GM12873 (cell line): ENCODE data around the gene PAK1.

Experiments used
- TF ChIP-seq, protein P1 (sequence below): IDR thresholded peaks from 2 replicates; pipeline ENCODE4 v1.5.1; 2012; ENCODE audit warnings: low read depth, mild to moderate bottlenecking, moderate library complexity, low read length, control low read depth; ENCODE audit not compliant: insufficient read depth; ENCODE audit errors: missing control alignments

PAK1 gene

DNA sequence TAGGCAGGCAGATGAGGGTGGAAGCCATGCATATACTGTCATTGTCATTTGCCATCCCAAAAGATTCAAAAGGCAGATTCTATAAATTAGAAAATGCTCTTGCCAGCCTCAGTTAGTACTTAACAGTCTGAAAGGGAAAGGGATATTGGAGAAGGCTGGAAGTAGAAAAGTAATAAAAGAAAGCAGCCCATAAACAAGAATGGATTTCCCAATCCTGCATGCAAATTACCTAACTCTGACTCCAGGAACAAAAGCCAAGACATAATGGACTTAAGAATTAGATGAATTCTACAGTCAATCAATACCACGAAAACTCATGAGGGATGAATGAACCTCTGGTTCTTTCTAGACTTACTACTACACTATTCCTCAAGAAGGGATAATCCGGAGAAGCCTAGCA, 5.9 kb downstream of the PAK1 start:
- TF ChIP-seq, protein P1, sequence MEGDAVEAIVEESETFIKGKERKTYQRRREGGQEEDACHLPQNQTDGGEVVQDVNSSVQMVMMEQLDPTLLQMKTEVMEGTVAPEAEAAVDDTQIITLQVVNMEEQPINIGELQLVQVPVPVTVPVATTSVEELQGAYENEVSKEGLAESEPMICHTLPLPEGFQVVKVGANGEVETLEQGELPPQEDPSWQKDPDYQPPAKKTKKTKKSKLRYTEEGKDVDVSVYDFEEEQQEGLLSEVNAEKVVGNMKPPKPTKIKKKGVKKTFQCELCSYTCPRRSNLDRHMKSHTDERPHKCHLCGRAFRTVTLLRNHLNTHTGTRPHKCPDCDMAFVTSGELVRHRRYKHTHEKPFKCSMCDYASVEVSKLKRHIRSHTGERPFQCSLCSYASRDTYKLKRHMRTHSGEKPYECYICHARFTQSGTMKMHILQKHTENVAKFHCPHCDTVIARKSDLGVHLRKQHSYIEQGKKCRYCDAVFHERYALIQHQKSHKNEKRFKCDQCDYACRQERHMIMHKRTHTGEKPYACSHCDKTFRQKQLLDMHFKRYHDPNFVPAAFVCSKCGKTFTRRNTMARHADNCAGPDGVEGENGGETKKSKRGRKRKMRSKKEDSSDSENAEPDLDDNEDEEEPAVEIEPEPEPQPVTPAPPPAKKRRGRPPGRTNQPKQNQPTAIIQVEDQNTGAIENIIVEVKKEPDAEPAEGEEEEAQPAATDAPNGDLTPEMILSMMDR = no peak

DNA sequence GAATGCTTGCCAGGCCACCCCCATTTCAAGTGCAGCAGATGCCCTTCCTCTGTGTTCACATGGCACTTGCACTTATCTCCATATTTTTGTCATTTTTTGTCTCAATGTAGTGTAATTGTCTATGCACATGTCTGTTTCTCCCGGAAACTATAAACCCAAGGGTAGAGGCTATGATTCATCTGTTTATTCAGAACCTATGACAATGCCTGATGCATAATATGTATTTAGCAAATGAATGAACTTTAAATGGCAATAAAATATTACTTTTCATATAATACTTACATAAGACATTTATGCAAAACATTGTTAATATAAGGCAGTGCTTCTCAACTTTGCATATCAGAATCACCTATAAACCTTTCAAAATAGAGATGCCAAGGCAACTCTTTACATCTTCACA, 6.7 kb downstream of the PAK1 start:
- TF ChIP-seq, protein P1 = no peak

DNA sequence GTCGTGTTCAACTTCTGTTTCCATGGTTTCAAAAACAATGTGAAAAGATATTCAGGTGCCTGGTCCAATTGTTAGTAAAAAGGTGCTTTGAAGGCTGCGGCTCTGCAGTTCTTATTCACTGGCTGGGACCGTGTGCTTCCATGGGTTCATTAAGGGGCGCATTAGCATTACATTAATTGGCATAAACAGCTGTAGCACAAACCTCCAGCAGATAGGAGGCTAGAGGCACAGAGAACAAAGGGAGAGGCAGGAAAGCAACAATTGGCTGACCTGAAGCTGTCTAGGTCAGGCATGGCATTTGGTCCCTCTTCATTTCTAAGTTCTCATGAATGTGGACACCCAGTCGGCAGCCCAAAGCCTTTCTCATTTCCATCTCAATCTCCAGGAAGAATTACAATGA, 16.6 kb downstream of the PAK1 start:
- TF ChIP-seq, protein P1 = no peak

DNA sequence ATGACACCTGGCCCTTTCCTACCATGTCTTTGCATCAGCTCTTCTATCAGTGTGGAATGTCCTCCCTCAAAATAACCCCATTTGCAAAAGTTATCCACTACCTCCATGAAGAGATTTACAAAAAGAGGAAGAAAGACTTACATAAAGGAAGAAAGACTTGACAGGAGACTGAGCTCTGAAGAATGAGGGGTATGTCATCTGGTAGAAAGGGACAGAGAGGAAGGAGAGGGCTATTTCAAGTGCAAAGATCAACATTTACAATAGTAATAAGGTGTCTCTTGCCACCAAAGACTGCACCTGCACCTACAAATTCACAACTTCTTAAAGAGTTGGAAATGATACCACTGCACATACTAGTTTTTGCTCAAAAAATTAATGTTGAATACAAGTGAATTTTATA, 18.2 kb downstream of the PAK1 start:
- TF ChIP-seq, protein P1 = no peak

DNA sequence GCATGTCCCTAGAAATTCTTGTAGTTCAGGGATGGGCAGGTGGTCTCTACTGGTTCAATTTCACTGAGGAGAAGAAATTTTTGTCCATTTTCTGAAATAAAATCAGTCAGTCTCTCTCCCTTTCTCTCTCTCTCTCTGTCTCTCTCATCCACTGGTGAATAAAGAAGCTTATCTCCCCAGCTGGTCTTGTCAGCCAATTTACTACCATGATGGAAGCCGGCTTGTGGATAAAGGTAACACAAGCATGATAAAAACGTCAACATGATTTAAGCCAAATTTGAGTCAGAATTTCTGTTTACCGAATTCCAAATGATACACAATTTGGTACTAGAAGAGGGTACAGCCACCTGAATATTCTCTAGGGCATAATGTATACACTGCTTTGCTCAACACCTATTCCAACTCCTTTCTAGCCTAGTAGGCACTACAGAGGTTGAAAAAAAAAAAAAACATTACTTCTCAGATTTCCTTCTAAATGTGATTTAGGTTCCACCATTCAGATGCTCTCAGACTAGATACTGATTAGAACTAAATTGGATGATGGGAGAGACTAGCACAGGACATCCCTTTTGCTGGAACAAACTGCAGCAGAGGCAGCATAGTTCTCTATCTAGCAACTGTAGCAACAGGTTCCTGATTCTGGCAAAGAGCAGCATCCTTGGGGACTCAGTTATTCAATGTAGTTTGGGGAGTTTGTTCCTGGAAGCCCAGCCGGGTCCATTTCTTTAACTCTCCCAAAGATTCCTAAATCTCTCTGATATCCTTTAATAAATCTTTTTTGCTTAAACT, 18.8 kb downstream of the PAK1 start:
- TF ChIP-seq, protein P1 = no peak

DNA sequence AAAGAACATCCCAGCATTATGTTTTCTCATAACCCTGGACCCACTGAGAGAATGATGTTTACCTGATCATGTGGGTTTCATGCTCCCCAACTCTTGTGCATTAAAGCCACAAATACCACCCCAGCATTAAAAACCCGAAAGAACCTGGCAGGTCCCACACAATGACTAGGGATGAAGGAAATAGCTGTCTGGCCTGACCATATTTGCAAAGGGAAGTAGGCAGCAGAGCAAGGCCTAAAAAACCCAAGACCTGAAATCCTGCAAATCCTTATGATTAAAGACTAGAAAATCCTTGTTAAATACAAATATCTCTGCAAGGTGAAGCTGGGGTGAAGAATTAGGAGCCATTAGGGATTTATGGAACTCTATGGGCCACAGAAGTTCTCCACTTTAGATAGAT, 23.7 kb downstream of the PAK1 start:
- TF ChIP-seq, protein P1 = no peak

DNA sequence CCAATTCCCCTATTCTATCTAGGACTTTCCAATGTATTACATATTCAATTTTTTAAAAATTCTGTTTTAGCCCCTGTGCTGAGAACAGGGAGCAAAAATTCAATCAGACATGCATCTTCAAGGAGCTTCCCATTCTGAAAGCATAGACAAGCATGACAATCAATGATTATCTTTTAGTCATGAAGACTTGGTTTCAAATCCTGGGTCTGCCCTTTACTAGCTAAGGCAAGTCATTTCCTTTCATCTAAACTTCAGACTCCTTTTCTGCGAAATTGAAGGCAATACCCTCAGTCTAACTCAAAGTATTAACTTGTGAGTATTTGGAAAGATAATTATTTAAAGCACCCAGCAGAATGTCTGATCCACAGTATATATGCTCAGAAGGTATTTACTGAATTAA, 24.1 kb downstream of the PAK1 start:
- TF ChIP-seq, protein P1 = no peak
